HG02623 (cell line): ENCODE results near the gene RGS3.

Experiments used
- ATAC-seq: cut with Tn5 transposase; IDR thresholded peaks from one replicate; pipeline ENCODE4 v1.9.1; 2021; ENCODE audit warnings: moderate library complexity; ENCODE audit not compliant: unreplicated experiment

RGS3 gene

DNA sequence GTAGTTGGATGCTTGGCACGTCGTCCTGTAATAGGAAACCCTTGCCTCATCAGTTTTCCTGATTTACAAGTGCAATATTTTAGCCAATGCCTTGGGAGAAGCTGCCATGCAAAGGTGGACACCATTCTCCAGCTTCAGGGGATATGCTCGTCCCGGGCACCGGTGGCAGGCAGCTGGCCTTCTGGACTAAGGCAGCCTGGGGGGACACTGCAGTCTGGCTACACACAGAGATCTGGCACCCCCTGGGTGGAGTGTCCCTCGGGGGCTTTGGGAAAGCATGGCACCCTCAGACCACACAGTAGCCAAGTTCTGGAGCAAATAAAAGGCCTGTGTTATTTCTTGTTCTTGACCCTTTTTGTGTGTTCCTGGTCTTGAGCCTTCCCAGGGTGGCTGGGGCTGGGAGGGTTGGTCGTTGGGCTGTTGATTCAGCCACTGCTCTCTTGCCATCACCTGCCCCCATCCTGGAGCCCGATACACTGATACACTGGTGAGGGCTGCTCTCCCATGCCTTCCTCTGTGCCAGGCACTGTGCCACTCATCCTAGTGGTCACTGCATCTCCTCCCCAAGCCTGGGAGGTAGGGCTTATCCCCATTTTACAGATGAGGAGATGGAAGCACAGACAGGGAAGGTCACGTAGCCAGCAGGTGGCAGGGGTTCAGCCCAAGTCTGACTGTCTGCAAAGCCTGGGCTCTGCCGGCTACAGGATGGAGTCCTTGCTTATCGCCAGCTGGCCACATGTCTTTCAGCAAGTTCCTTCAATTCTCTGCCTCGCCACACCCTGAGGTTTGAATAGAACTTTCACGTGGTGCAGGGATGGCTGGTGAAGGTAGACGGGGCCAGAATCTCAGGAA lies 134.1 kb downstream of the RGS3 start:
- no peak for ATAC-seq

GRCh38 chr9:113598451-113598850 lies 134.9 kb downstream of the RGS3 start:
- ATAC-seq: no peak

DNA sequence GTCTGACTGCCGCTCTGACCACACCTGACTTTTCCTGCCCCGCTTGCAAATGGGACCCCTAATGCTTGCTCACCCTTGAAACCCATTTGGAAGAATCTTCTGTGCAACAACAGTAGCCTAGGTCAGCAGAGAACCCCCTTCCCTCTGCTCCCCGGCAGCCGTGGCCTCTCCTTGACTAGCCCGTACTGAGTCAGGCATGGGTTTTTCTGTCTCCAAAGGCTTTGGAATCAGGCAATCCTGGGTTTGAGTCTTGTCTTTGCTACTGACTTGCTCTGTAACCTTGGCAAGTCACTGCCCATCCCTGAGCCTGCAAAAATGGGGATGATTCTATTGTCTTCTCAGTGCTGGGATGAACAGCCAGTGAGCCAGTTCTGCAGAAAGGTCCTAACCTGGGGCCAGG lies 135.4 kb downstream of the RGS3 start:
- ATAC-seq: no peak

DNA sequence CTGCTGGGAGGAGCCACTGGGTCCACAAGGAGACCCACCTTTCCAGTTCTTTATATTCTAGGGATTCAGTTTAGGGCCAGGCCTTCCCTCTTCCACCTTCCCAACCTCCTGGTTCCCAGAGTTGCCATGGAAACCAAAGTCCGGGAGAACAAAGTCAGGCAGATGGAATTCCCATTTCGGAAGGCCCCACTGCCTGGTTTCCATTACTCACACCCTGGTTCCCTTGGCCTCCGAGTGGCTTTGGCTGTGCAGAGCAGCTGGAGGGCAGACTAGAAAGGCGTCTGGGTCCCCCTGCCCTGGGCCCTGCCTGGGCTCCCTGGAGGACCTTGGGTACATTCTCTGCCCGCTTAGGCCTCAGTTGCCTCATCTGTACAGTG lies 136.1 kb downstream of the RGS3 start:
- ATAC-seq: no peak

DNA sequence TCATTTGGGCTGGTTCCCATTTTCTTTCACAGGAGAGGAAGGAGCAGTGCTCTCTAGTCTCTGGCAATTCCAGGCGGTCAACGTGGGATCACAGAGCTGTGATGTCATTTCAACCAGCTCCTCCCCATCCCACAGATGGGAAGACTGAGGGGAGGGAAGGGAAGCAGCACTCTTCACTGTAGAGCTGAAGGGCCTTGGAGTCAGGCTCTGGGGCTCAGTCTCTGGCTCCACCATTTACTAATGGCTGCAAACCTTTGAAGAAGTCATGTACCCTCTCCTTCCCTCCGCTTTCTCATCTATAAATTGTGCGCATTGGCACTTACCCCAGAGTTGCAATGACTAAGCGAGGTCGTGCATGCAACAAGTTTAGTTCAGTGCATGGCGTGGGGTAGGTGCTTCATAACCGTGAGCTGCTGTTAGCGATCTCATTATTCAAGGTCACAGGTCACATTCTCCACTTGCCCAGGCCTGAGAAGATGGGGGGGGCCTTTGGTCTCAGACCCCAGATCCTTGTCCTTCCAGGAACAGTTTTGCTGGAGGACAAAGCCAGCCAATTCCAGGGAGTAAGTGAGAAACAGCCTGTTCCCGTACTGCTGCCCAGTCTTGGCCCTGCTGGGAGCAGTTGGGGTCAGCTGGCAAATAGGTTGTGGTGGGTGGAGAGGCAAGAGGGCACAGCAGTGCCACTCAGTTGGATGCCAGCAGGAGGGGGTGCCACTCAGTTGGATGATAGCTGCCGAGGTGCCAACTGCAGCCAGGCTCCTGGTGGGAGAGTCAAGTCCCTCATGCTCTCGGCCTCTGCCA lies 136.7 kb downstream of the RGS3 start:
- ATAC-seq: no peak

- ATAC-seq: no peak
Observed at GRCh38 chr9:113600871-113601614, 137.5 kb downstream of the RGS3 start.

GRCh38 chr9:113601656-113602055 lies 138.1 kb downstream of the RGS3 start:
- ATAC-seq: no peak

- ATAC-seq: no peak
Observed at GRCh38 chr9:113602126-113603047, 138.9 kb downstream of the RGS3 start.

- ATAC-seq: no peak
Observed at GRCh38 chr9:113603048-113603375, 139.5 kb downstream of the RGS3 start.

DNA sequence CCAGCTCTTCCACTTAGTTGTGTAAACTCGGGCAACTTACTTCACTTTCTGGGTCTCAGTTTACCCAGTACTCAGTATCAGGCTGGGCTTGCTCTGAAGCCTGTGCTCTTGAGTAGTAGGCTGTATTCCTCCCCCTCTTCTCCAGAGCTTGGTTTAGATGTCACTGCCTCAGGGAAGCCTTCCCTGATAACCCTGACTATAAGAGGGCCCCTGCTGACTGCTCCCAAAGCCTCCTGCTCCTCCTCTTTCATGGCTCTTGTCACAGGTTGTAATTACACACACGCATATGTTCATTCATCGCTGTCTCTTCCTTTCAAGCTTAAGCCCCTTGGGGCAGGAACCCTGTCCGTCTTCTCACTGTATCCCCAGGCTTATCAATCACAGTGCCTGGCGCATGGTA lies 140.2 kb downstream of the RGS3 start:
- no peak for ATAC-seq

GRCh38 chr9:113604393-113604792 lies 140.9 kb downstream of the RGS3 start:
- no peak for ATAC-seq

GRCh38 chr9:113606510-113606909 lies 143.0 kb downstream of the RGS3 start:
- no peak for ATAC-seq

DNA sequence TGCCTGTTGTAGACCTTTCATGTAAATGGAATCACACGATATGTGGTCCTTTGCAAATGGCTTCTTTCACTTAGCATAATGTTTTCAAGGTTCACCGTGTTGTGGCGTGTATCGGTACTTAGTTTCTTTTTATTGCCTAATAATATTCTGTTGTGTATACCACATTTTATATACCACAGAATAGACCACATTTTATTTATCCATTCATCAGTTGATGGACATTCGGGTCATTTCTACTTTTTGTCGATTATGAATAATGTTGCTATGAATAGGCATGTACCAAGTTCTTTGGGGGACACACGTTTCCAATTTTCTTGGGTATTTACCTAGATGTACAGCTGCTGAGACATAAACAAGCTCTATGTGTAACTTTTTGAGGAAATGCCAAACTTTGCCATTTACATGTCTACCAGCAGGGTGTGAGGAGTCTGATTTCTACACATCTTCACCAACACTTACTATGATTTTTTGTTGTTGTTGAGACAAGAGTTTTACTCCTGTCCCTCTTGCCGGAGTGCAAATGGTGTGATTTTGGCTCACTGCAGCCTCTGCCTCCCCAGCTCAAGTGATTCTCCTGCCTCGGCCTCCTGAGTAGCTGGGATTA lies 144.7 kb downstream of the RGS3 start:
- ATAC-seq: no peak

DNA sequence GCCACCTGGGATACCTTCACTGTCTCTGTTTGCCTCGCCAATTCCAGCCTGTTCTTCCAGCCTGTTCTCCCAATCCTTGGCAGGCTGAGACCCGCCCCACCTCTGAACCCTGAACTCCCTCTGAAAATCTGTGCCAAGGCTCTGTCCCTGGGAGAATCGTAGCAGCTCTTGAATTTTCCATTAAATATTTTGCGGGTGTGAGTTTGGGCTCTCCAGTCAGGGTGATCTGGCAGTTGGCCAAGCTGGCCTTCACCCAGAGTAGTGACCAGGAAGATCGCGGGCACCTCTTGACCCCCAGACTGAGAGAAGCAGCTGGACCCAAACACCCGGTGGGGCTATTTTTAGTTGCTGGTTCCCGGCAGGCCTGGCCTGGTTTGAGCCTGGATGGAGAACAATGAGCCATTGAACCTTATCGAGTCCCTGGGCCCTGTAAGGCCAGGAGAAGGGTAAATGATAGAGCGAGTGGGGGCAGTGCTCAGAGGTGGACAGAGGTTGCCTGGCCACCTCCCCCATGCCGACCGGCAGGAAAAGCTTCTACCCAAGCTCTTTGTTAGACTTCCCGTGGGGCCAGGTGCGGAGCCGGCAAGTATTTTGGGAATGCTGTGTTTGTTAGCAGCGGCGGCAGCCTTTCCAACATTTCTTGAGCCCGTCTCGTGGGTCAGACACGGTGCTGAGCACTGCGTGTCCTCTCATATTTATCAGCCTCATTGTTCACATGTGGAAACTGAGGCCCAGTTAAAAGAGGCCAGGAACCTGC lies 146.2 kb downstream of the RGS3 start:
- no peak for ATAC-seq

DNA sequence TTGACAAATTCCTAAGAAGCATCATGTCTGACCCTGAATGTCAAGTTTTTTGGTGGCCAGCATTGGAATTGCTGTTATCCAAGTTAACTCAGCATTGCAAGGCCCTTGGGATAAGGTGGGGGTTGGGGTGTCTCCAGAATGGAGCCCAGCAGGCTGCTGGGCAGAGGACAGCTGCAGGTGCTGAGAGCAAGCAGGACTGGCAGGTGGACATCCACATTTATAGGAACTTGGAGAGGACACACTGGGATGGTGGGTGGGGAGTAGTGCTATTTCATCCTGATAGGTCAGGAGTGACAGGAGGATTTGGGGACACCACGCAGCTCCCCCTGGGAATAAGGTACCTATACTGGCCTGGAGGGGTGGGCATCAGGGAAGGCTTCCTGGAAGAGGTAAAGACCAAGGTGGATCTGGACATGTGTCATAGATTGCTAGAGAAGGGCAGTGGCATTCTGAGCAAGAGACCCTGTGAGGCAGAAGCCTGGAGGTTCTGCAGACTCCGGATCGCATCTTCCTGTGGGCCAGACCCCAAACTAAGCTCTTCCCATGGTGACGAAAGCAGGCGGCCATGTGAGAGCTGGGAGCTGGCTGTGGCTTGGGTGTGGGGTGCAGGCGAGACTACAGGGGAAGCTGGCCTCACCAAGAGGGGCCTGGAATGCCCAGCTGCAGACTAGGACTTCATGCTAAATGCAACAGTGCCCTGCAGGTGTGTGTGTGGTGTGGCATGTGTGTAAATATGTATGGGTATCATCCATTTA lies 148.1 kb downstream of the RGS3 start:
- no peak for ATAC-seq

- ATAC-seq: no peak
Observed at GRCh38 chr9:113612216-113612747, 148.8 kb downstream of the RGS3 start.

GRCh38 chr9:113612828-113613227 lies 149.3 kb downstream of the RGS3 start:
- no peak for ATAC-seq

GRCh38 chr9:113613815-113614413 lies 150.4 kb downstream of the RGS3 start:
- no peak for ATAC-seq
